D721Med (cell line): ENCODE measurements around the gene CPT1B.

Experiments used
- DNase-seq: peaks from one replicate; pipeline ENCODE4 v3.0.0; 2011; ENCODE audit warnings: low spot score; ENCODE audit not compliant: insufficient read length
- FAIRE-seq: peaks from 2 replicates; lab custom pipeline; 2011; peaks lifted over from hg19 to GRCh38; lab: Jason Lieb, UNC
- TF ChIP-seq, protein P1 (sequence below): IDR thresholded peaks from 2 replicates; pipeline ENCODE4 v1.5.1; 2012; ENCODE audit warnings: mild to moderate bottlenecking, control low read depth; ENCODE audit not compliant: insufficient read depth; ENCODE audit errors: missing control alignments

The CPT1B gene

DNA sequence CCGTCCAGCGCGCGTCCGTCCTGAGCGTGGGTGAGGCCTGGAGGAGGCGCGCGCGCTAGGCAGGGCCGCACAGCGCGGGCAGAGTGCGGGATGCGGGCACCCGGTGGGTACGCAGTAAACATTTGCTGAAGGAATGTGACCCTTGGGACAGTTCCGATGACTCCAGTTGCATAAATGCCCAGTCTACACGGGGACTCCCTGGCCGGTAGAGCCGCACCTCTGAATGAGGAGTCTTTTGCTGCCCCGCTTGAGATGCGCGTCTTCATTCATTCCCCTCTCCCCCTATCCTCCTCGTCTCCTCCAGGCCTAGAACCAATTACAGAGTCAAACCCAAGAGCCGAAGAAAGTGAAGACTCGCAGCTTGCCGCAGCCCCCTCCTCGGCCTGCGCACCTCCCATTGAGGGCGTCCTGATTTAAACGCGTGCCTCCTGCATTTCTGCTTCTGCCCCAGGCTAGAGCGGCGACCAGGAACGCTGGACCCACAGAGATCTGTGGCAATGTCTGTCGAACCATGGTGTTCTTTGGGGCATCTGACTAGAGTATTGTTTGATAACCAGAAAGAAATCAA is 5.2 kb upstream of the CPT1B start:
- TF ChIP-seq, protein P1, sequence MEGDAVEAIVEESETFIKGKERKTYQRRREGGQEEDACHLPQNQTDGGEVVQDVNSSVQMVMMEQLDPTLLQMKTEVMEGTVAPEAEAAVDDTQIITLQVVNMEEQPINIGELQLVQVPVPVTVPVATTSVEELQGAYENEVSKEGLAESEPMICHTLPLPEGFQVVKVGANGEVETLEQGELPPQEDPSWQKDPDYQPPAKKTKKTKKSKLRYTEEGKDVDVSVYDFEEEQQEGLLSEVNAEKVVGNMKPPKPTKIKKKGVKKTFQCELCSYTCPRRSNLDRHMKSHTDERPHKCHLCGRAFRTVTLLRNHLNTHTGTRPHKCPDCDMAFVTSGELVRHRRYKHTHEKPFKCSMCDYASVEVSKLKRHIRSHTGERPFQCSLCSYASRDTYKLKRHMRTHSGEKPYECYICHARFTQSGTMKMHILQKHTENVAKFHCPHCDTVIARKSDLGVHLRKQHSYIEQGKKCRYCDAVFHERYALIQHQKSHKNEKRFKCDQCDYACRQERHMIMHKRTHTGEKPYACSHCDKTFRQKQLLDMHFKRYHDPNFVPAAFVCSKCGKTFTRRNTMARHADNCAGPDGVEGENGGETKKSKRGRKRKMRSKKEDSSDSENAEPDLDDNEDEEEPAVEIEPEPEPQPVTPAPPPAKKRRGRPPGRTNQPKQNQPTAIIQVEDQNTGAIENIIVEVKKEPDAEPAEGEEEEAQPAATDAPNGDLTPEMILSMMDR, result no peak
- DNase-seq, result no peak
- FAIRE-seq, result no peak

DNA sequence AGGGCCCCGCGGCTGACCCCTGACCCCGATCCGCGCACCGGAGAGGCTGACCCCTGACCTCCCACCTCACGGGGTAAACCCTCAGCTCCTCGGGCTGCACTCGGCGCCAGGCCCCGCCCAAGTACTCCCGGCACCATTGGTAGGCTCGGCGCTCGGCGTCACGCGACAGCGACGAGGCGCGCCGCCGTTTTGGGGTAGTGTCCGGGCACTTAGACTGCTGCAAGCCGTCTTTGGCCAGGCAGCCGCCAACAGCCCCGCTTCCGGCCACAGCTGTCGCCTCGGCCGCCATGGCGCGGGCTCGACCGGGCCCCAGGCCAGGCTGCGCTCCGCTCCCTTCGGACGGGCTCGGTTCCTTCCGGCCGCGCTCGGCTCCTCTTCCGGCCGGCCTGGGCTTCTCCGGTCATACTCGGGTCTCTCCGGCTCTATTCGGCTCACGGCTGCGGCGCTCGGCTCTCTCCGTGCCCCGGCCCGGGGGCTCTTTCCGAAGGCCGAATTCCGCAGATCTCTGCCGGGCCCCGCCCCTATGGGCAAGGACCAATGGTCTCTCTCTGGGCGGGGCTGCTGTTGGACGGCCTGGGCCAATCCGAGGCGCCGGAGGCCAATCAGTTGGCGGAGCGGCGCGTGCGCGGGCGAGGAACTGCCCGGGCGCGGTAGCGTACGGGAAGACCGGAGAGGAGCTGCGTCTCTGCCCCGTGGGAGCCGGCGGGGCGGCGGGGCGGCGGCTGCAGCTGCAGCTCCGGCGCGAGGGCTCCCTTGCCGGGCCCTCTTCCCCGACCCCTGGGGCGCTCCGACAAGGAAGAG is 4.5 kb upstream of the CPT1B start, which contains the start of gene CHKB:
Gene CHKB, minus strand, starts transcription at position 357 of the 801 bp plus-strand sequence. Its CDS starts 68 bp downstream, at position 289.
- TF ChIP-seq, protein P1, result no peak
- DNase-seq, result peak; percentile 77
- no peak for FAIRE-seq

DNA sequence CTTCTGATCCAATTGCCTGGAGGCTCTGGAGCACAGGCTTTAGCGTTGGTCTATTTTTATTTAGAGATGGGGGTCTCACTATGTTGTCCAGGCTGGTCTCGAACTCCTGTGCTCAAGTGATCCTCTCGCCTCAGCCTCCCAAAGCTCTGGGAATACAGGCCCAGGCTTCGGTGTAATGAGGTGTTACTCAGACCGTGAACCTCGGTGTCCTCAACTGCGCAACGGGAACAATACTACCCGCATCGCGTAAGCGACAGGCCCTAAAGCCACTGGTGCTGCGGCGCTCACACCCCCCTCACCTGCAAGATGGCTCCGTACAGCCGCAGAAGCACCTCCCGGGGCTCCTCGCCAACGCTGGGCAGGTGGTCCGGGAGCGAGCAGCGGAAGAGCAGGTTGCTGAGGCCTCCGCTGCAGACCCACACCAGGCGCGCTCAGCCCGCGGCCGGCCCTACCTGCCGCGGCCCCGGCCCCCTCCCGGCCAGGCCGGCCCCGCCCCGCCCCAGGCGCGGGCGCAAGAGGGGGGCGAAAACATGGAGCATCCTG is 3.8 kb upstream of the CPT1B start:
- DNase-seq (no peak), FAIRE-seq (no peak)
- TF ChIP-seq, protein P1, result no peak

DNA sequence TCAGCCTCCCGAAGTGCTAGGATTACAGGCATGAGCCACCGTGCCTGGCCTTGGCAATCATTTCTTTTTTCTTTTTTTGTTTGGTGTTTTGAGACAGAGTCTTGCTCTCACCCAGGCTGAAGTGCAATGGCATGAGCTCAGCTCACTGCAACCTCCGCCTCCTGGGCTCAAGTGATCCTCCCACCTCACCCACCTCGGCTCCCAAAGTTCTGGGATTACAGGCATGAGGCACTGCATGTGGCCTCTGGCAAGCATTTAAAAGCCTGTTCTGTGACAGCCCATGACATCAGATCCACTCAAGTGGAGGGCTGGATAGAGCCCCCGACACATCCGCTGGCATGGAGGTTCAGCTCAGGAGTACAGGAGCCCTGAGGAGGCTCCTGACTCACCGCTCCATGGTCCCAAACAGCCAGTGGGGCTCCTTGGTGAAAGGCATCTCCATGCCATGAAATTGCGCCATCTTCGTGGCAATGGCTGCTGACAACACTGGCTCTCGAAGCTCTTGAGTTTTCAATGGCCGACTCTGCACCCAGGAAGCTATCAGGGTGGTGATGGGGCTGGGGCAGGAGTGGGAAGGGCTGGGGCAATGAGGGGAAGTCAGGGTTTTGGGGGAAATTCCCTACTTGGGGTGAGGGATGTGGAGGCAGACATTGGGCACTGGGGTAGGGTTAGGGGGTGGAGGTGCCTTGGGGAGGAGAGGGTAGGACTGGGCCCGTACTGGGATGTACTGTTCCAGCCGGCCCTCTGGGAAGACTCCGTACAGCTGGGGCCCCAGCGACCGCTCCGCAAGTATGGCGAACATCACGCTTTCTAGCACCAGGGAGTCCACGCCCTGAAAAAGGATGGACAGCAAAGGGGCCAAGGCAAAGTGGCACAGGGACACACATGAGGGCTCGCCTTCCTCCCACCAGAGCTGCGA is 3.1 kb upstream of the CPT1B start:
- TF ChIP-seq, protein P1, result no peak
- FAIRE-seq, result no peak
- DNase-seq, result no peak

DNA sequence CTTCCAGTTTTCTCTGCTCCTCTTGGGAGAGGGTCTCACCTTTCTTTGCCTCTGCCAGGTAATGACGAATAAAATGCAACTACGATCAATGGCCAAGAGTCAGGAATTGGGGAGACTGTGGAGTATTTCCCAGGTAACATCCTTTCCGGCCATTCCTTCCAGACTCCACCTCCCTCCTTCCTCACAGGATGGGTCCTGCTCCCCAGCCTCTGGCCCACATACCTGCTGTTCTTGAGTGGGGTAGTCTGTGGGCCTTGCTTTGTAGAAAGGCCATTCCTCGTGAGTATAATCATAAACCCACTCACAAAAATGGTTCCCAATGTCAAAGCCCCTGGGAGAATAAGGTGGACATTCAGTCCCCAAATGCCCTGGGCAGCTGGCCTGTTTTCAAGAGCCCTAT is 1.5 kb upstream of the CPT1B start:
- TF ChIP-seq, protein P1, result no peak
- FAIRE-seq (no peak), DNase-seq (no peak)

DNA sequence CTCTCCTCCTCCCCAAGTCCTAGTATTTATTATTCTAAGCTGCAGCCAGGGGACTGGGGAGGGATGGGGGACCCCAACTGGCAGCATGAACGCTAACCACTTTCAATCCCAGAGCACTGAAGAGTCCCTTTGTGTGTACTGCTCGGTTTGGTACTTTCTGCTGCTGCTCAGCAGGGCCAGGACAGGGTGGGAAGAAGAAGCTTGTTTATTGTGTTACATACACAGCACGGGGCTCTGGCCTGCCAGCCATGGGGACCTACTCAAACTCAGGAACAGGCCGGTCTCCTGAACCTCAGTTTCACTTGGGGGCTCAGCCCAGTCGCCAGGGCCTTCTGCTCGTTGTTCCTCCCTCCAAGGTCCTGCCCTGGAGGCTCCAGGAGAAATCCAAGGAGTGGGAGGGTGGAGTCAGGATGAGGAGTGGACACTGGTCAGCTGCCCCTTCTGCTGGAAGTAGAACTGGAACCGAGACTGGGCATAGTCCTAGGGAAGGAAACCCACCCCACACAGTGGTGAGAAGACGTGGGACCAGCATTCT is 616 bp upstream of the CPT1B start:
- FAIRE-seq (no peak), DNase-seq (no peak)
- TF ChIP-seq, protein P1, result no peak
